HEK293 (cell line): ENCODE results near the gene PLD4.
"Not testable (repeated sequence)": the region's sequence is repeated elsewhere in the genome, so short reads cannot be mapped to it uniquely, and the experiment has no call there.

Experiments used
- CTCF ChIA-PET: fragments of 350-600 bp; formaldehyde crosslinking; extraction: SDS; loops from one replicate; lab custom pipeline; 2021; ENCODE audit warnings: antibody characterized with exemption; lab: Yijun Ruan, JAX
- POLR2A ChIA-PET: fragments of 300-600 bp; formaldehyde crosslinking; extraction: SDS; loops from one replicate; lab custom pipeline; 2020; ENCODE audit warnings: antibody characterized with exemption, inconsistent platforms; lab: Yijun Ruan, JAX
- H3K27ac ChIP-seq: fragments of 200-500 bp; sonication (Bioruptor generic); 2 replicates; pipeline ENCODE4 v1.5.1; 2014; ENCODE audit warnings: low read depth, low read length, control low read depth, inconsistent platforms; ENCODE audit errors: extremely low read depth
- H3K36me3 ChIP-seq, 2 experiments: fragments of 200-500 bp in 1 of 2; sonication (Bioruptor generic) in 1 of 2; 1 replicate in 1 of 2; 2 replicates in 1 of 2; pipeline ENCODE4 v1.5.1; 2014 to 2017; ENCODE audit warnings: inconsistent platforms in 2 of 2, low read length in 2 of 2; ENCODE audit not compliant: control insufficient read depth in 2 of 2, insufficient read depth in 1 of 2
- H3K4me1 ChIP-seq: fragments of 200-500 bp; sonication (Bioruptor generic); 2 replicates; pipeline ENCODE4 v1.5.1; 2014; ENCODE audit warnings: mild to moderate bottlenecking, low read length, inconsistent platforms; ENCODE audit not compliant: control insufficient read depth, insufficient read depth
- H3K4me3 ChIP-seq: 2 replicates; pipeline ENCODE4 v1.5.1; 2011; ENCODE audit warnings: low read depth, mild to moderate bottlenecking, control low read depth, low read length, moderate library complexity
- H3K9me3 ChIP-seq: fragments of 200-500 bp; sonication (Bioruptor generic); 2 replicates; pipeline ENCODE4 v1.5.1; 2014; ENCODE audit warnings: low read depth, low read length, inconsistent platforms; ENCODE audit not compliant: control insufficient read depth, insufficient read depth
- BCL11A ChIP-seq: fragments of 450-650 bp; formaldehyde crosslinking; IDR thresholded peaks from 2 replicates; pipeline ENCODE4 v1.5.1; 2016; ENCODE audit warnings: low read depth, missing biosample characterization, missing genetic modification characterization
- GLIS1 ChIP-seq: fragments of 450-650 bp; formaldehyde crosslinking; IDR thresholded peaks from 2 replicates; pipeline ENCODE4 v1.5.1; 2016; ENCODE audit warnings: missing biosample characterization, missing genetic modification characterization
- GLIS2 ChIP-seq: fragments of 450-650 bp; formaldehyde crosslinking; IDR thresholded peaks from 2 replicates; pipeline ENCODE4 v1.5.1; 2016; ENCODE audit warnings: missing biosample characterization, missing genetic modification characterization
- SETDB1 ChIP-seq: IDR thresholded peaks from one replicate; pipeline ENCODE4 v1.6.1; 2017; ENCODE audit warnings: mild to moderate bottlenecking, low read length, moderate library complexity, mixed read lengths; ENCODE audit not compliant: insufficient read length
- SP2 ChIP-seq: fragments of 450-650 bp; formaldehyde crosslinking; IDR thresholded peaks from 2 replicates; pipeline ENCODE4 v1.5.1; 2016; ENCODE audit warnings: missing biosample characterization, missing genetic modification characterization
- ZFP3 ChIP-seq: fragments of 450-650 bp; formaldehyde crosslinking; IDR thresholded peaks from 2 replicates; pipeline ENCODE4 v1.5.1; 2016; ENCODE audit warnings: low read depth, missing biosample characterization, missing genetic modification characterization
- ZIC2 ChIP-seq: fragments of 450-650 bp; formaldehyde crosslinking; IDR thresholded peaks from 2 replicates; pipeline ENCODE4 v1.5.1; 2016; ENCODE audit warnings: missing biosample characterization, missing genetic modification characterization
- ZNF274 ChIP-seq, 2 experiments: fragments of 200-500 bp in 1 of 2; fragments of 450-650 bp in 1 of 2; sonication (Bioruptor generic) in 1 of 2; formaldehyde crosslinking in 1 of 2; IDR thresholded peaks; 2 replicates each; pipeline versions ENCODE4 v1.5.1 to v1.6.1; 2014 to 2016; ENCODE audit warnings: borderline replicate concordance in 1 of 2, inconsistent platforms in 1 of 2, low read length in 1 of 2, missing biosample characterization in 1 of 2, missing genetic modification characterization in 1 of 2
- ZNF280D ChIP-seq: fragments of 450-650 bp; formaldehyde crosslinking; IDR thresholded peaks from 2 replicates; pipeline ENCODE4 v1.5.1; 2016; ENCODE audit warnings: missing biosample characterization, missing genetic modification characterization
- ZNF654 ChIP-seq: fragments of 450-650 bp; formaldehyde crosslinking; IDR thresholded peaks from 2 replicates; pipeline ENCODE4 v1.5.1; 2016; ENCODE audit warnings: low read depth, missing biosample characterization, missing genetic modification characterization
- ZNF704 ChIP-seq: fragments of 450-650 bp; formaldehyde crosslinking; IDR thresholded peaks from 2 replicates; pipeline ENCODE4 v1.5.1; 2016; ENCODE audit warnings: missing biosample characterization, missing genetic modification characterization
- ZNF76 ChIP-seq: fragments of 450-650 bp; formaldehyde crosslinking; IDR thresholded peaks from 2 replicates; pipeline ENCODE4; 2016; ENCODE audit warnings: low read depth, missing biosample characterization, missing genetic modification characterization, borderline replicate concordance
- ZNF791 ChIP-seq: fragments of 450-650 bp; formaldehyde crosslinking; IDR thresholded peaks from 2 replicates; pipeline ENCODE4 v1.5.1; 2016; ENCODE audit warnings: missing biosample characterization, missing genetic modification characterization

Gene PLD4

GRCh38 chr14:104884381-104884780 is 40.3 kb upstream of the PLD4 start:
- CTCF ChIA-PET, H3K4me3 ChIP-seq, H3K9me3 ChIP-seq, H3K4me1 ChIP-seq, H3K27ac ChIP-seq, POLR2A ChIA-PET: not testable (repeated sequence)
- H3K36me3 ChIP-seq, result peaks cover 0 to 80% of the 10 kb centered on the region in 2 experiments; a peak in 2 of 3 replicates

GRCh38 chr14:104885031-104885972 is 39.4 kb upstream of the PLD4 start:
- Histone ChIP-seq H3K4me1 (peaks cover 5% of the 10 kb centered on the region; the same call in 1 of the 2 replicates), H3K36me3 (peaks cover 0 to 70% of the 10 kb centered on the region in 2 experiments; a peak in 2 of 3 replicates)
- ChIA-PET CTCF (no interaction called here), POLR2A (no interaction called here)
- 0 out of 2 replicates have a peak, but pooled peaks have one; percentile 30 for TF ChIP-seq GLIS1 (tag by site-specific recombination)
- TF ChIP-seq ZNF76 (tag by site-specific recombination), result no peak
- TF ChIP-seq SP2 (tag by site-specific recombination), result 0 out of 2 replicates have a peak, but pooled peaks have one; percentile 6
- peak; percentile 36; the same call in 1 of the 2 replicates for TF ChIP-seq GLIS2 (tag by site-specific recombination)
- TF ChIP-seq, all 188 proteins: peak for 3
- no peak overlapping the region for H3K27ac ChIP-seq
- H3K9me3 ChIP-seq, result no peaks in the 10 kb centered on the region
- H3K4me3 ChIP-seq, result no peak overlapping the region

DNA sequence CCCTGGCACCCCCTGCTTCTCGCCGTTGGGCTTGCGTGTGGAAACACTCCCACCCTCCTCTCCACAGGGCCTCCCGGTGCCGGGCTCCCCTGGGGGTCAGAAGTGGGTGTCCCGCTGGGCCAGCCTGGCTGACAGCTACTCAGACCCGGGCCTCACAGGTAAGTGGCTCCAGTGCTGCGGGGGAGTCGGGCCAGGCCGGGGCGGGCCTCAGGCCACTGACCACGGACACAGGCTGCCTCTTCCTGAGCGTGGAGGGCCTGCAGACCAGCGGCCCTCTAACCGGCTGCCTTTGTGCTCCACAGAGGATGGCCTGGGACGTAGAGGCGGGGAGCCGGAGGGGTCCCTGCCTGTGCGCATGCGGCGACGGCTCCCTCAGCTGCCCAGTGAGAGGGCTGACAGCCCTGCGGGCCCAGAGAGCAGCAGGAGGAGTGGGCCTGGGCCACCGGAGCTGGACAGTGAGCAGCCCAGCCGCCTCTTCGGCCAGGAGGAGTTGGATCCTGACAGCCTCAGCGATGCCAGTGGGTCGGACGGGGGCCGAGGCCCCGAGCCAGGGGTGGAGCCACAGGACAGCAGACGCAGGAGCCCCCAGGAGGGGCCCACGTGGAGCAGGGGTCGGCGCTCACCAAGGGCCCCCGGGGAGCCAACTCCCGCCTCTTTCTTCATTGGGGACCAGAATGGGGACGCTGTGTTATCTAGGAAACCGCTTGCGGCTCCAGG is 38.5 kb upstream of the PLD4 start:
- peaks cover 0 to 63% of the 10 kb centered on the region in 2 experiments; a peak in 1 of 3 replicates for H3K36me3 ChIP-seq
- POLR2A ChIA-PET, result no interaction called here
- no peak overlapping the region for H3K4me3 ChIP-seq
- CTCF ChIA-PET, result no interaction called here
- H3K27ac ChIP-seq, result no peak overlapping the region
- TF ChIP-seq GLIS1 (tag by site-specific recombination), result 0 out of 2 replicates have a peak, but pooled peaks have one; percentile 4
- TF ChIP-seq ZNF791, result no peak
- TF ChIP-seq BCL11A, result no peak
- no peak for TF ChIP-seq SETDB1
- TF ChIP-seq ZNF654 (tag by site-specific recombination), result no peak
- no peak for TF ChIP-seq ZNF274 (IDR thresholded peaks at IDR 0.05; ENCODE audit: low read length)
- no peak for TF ChIP-seq ZNF274 (tag by site-specific recombination; IDR thresholded peaks at IDR 0.05; ENCODE audit: borderline replicate concordance)
- no peak for TF ChIP-seq ZFP3 (tag by site-specific recombination)
- TF ChIP-seq ZIC2 (tag by site-specific recombination), result peak; percentile 82
- H3K9me3 ChIP-seq, result no peaks in the 10 kb centered on the region
- peaks cover 5% of the 10 kb centered on the region; the same call in 1 of the 2 replicates for H3K4me1 ChIP-seq

- H3K27ac ChIP-seq, result no peak overlapping the region
- no peaks in the 10 kb centered on the region for H3K9me3 ChIP-seq
- no peak overlapping the region for H3K4me3 ChIP-seq
- peaks cover 0 to 58% of the 10 kb centered on the region in 2 experiments; a peak in 1 of 3 replicates for H3K36me3 ChIP-seq
- peaks cover 3% of the 10 kb centered on the region; the same call in 1 of the 2 replicates for H3K4me1 ChIP-seq
- CTCF ChIA-PET, result no interaction called here
- POLR2A ChIA-PET, result no interaction called here
- TF ChIP-seq ZNF704 (tag by site-specific recombination) (no peak), ZNF280D (tag by site-specific recombination) (no peak)
Measured at GRCh38 chr14:104886690-104887622, 37.7 kb upstream of the PLD4 start.
